Measurements from ENCODE around the gene TMCO6.

- TF ChIP-seq SUZ12 (IDR thresholded peaks at IDR 0.05; ENCODE audit: extremely low read depth, insufficient read depth, insufficient read length) = no peak
- TF ChIP-seq YY1 (IDR thresholded peaks at IDR 0.05; ENCODE audit: insufficient read depth, insufficient read length) = no peak
Observed at GRCh38 chr5:140673187-140673976, 34.1 kb downstream of the TMCO6 start, which contains the start of gene DND1.
